ENCODE data around the gene CARNS1.

DNA sequence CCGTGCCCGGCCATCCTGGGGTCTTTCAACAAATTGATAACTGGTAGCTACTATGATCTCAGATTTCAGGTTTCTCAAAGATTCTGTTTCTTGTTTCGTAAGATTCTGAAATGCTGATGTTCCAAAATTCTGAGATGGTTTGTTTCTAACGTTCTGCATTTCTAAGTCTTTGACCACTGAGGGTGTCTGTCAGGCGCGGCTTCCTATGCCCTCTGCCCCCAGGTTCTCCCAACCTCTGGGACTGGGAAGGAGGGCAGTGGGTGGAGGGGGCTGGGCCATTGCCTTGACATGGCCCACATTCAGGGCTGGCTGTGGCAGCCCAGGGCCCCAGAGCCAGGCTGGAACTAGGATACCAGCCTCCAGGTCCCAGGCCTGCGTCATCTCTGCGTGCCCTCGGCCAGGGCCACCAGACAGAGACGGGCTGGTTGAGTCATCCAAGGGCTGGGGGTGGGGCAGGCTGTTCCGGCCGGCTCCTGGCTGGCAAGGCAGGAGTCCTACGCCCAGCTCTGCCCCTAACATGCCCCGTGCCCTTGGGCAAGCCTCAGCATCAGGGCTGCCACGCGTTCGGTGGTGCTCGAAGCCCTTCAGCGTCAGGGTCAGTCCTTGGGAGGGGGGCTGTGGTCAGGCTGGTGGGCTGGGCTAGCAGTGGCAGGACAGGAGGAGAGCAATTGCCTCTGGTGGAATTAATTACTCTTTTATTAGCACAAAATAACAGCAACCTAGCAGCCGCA lies 48.4 kb downstream of the CARNS1 start:
- TF ChIP-seq CTCF (IDR thresholded peaks at IDR 0.05 in 8 of 11, conservative IDR thresholded peaks at IDR 0.05 in 3 of 11) = no peak
- no peak for TF ChIP-seq POLR2A (IDR thresholded peaks at IDR 0.05)
- peak; percentile 44 to 83 (median 61) for TF ChIP-seq POLR2AphosphoS5 (IDR thresholded peaks at IDR 0.05)

Measured in spleen (tissue), 7 donors.